Fibroblast of lung (primary cell): ENCODE measurements around the gene TRIP13.

Experiments used
- EZH2 ChIP-seq: IDR thresholded peaks from 2 replicates; pipeline ENCODE4 v1.5.1; 2012; ENCODE audit warnings: low read length, control low read depth, mild to moderate bottlenecking; ENCODE audit errors: missing control alignments
- TF ChIP-seq, protein P1 (sequence below), 2 donors: IDR thresholded peaks in 1 of 2; conservative IDR thresholded peaks in 1 of 2; 1 replicate in 1 of 2; 2 replicates in 1 of 2; pipeline ENCODE4 v1.5.1; 2011 to 2012; ENCODE audit warnings: low read length in 2 of 2, control low read depth in 1 of 2, inconsistent platforms in 1 of 2, low read depth in 1 of 2, mild to moderate bottlenecking in 1 of 2

DNA sequence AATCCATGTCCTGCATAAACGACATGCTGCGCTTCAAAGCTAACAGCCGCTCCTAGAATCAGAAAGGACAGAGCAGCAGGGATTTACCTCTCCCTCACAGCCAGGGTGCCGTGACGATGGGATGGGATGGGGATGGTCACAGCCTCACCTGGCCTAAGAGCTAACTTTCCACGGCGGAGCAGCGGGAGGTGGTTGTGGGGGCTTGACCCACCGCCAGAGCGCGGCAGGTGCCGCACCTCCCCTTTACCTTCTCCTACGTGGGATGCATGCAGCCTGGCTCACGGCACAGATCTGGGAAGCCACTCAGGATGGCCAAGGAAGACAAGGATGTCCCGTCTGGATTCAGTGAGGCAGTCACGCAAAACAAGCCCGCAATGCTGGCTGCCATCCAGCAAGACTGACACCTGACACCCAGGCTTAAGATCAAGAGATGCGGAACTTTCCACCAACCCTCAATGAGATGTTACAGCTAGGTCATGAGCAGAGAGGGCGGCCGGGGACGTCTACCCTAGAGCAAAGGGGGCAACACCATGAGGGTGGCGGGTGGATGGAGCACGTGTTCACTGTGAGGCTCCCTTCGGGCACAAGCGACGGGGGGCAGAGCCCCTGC, 5.9 kb upstream of the TRIP13 start:
- no peak for TF ChIP-seq EZH2
- TF ChIP-seq, protein P1, sequence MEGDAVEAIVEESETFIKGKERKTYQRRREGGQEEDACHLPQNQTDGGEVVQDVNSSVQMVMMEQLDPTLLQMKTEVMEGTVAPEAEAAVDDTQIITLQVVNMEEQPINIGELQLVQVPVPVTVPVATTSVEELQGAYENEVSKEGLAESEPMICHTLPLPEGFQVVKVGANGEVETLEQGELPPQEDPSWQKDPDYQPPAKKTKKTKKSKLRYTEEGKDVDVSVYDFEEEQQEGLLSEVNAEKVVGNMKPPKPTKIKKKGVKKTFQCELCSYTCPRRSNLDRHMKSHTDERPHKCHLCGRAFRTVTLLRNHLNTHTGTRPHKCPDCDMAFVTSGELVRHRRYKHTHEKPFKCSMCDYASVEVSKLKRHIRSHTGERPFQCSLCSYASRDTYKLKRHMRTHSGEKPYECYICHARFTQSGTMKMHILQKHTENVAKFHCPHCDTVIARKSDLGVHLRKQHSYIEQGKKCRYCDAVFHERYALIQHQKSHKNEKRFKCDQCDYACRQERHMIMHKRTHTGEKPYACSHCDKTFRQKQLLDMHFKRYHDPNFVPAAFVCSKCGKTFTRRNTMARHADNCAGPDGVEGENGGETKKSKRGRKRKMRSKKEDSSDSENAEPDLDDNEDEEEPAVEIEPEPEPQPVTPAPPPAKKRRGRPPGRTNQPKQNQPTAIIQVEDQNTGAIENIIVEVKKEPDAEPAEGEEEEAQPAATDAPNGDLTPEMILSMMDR (conservative IDR thresholded peaks at IDR 0.05 in 1 of 2, IDR thresholded peaks at IDR 0.05 in 1 of 2; ENCODE audit: low read depth in 1 of 2, low read length in 2 of 2): no peak
